K562 (cell line): ENCODE data around the gene PLEKHN1. TPM values are rescaled to one million over a fixed set of nuclear protein-coding genes. Genes with fewer than 3 reads are reported as not detected.

Source experiments
- BMI1 ChIP-seq: fragments of 150-350 bp; IDR thresholded peaks from 2 replicates; pipeline ENCODE4 v1.6.1; 2014; ENCODE audit warnings: low read length
- CBFA2T2 ChIP-seq: fragments of 450-650 bp; conservative IDR thresholded peaks from 2 replicates; pipeline ENCODE4 v1.6.1; 2017; ENCODE audit warnings: mild to moderate bottlenecking
- CBX3 ChIP-seq, 2 experiments: IDR thresholded peaks; 1 replicate in 1 of 2; 2 replicates in 1 of 2; pipeline ENCODE4 v1.6.1; 2012; ENCODE audit warnings: inconsistent platforms in 2 of 2, low read length in 2 of 2, borderline replicate concordance in 1 of 2, control low read depth in 1 of 2
- ELK3 ChIP-seq: fragments of 450-650 bp; formaldehyde crosslinking; IDR thresholded peaks from 2 replicates; pipeline ENCODE4 v1.4.0; 2020; ENCODE audit warnings: mild to moderate bottlenecking
- FOXK2 ChIP-seq, 2 experiments: fragments of 450-650 bp; IDR thresholded peaks in 1 of 2; conservative IDR thresholded peaks in 1 of 2; 2 replicates each; pipeline ENCODE4 v1.6.1; 2016; ENCODE audit warnings: low read depth in 2 of 2, mild to moderate bottlenecking in 1 of 2
- GTF2B ChIP-seq: IDR thresholded peaks from 2 replicates; pipeline ENCODE4 v1.6.1; 2011; ENCODE audit not compliant: insufficient read length; ENCODE audit errors: extremely low read depth
- HSF4 ChIP-seq: fragments of 250-450 bp; sonication (Bioruptor Pico); IDR thresholded peaks from 2 replicates; pipeline ENCODE4 v2.1.2; 2022; ENCODE audit warnings: mild to moderate bottlenecking, moderate library complexity, borderline replicate concordance
- ILK ChIP-seq: fragments of 450-650 bp; IDR thresholded peaks from 2 replicates; pipeline ENCODE4 v1.6.1; 2016; ENCODE audit warnings: missing genetic modification characterization, low read depth, mild to moderate bottlenecking, missing compliant biosample characterization, moderate library complexity, borderline replicate concordance
- KAT7 ChIP-seq: sonication (generic); formaldehyde crosslinking; IDR thresholded peaks from 2 replicates; pipeline ENCODE4 v1.8.0; 2022; ENCODE audit warnings: missing genetic modification reagents, mild to moderate bottlenecking, borderline replicate concordance
- RERE ChIP-seq: sonication (generic); formaldehyde crosslinking; IDR thresholded peaks from 2 replicates; pipeline ENCODE4 v1.8.0; 2023; ENCODE audit warnings: missing genetic modification reagents, mild to moderate bottlenecking, borderline replicate concordance
- SAP30 ChIP-seq: fragments of 200-600 bp; sonication (generic); IDR thresholded peaks from 2 replicates; pipeline ENCODE4 v1.6.1; 2012; ENCODE audit warnings: borderline replicate concordance, low read depth, mild to moderate bottlenecking, moderate library complexity, low read length, control low read depth, inconsistent platforms; ENCODE audit not compliant: insufficient read depth, poor library complexity, severe bottlenecking
- SIN3B ChIP-seq: fragments of 450-650 bp; IDR thresholded peaks from 2 replicates; pipeline ENCODE4 v1.6.1; 2017; ENCODE audit warnings: low read depth, mild to moderate bottlenecking, moderate library complexity
- SRSF1 ChIP-seq: fragments of 200-400 bp; formaldehyde crosslinking; IDR thresholded peaks from 2 replicates; pipeline ENCODE4 v1.6.1; 2017; ENCODE audit warnings: mild to moderate bottlenecking, low read depth, low read length, moderate library complexity
- STAT5A ChIP-seq: IDR thresholded peaks from 2 replicates; pipeline ENCODE4 v1.6.1; 2012; ENCODE audit warnings: low read length, inconsistent platforms, borderline replicate concordance
- TBL1XR1 ChIP-seq, 2 experiments: IDR thresholded peaks; 2 replicates each; pipeline ENCODE4 v1.6.1; 2012; ENCODE audit warnings: improper control_type of control experiment in 2 of 2, low read length in 2 of 2, mild to moderate bottlenecking in 1 of 2
- TCF3 ChIP-seq: sonication (generic); formaldehyde crosslinking; IDR thresholded peaks from 2 replicates; pipeline ENCODE4 v1.4.0; 2020; ENCODE audit warnings: mild to moderate bottlenecking, missing genetic modification reagents
- TCF7L2 ChIP-seq: fragments of 150-350 bp; IDR thresholded peaks from 2 replicates; pipeline ENCODE4 v1.6.1; 2016; ENCODE audit warnings: low read depth, mild to moderate bottlenecking, low read length, moderate library complexity
- ZNF133 ChIP-seq: fragments of 250-450 bp; sonication (Bioruptor Pico); IDR thresholded peaks from 2 replicates; pipeline ENCODE4 v1.4.0; 2020; ENCODE audit warnings: mild to moderate bottlenecking
- ZSCAN32 ChIP-seq: fragments of 450-650 bp; formaldehyde crosslinking; IDR thresholded peaks from 2 replicates; pipeline ENCODE4 v1.4.0; 2020; ENCODE audit warnings: mild to moderate bottlenecking, moderate library complexity
- polyA plus RNA-seq, 8 experiments: library from polyadenylated mRNA; depleted of rRNA in 4 of 8; stranded (reverse) in 5 of 8; unstranded in 3 of 8; fragments of >200 nt; fragmentation: Nextera tagmentation in 2 of 8; fragmentation: Illumina TruSeq in 1 of 8; extraction: Ambion mirVana in 2 of 8; extraction: Trizol in 1 of 8; gene quantifications; 2 replicates each; pipeline versions ENCODE4 v1.2.1 to v1.2.3, GENCODE V29; 2011 to 2014; ENCODE audit warnings: inconsistent platforms in 1 of 8, missing spikeins in 1 of 8
- total RNA-seq, 7 experiments: library from RNA; depleted of rRNA in 6 of 7; stranded (reverse); fragments of >200 nt in 6 of 7; fragmentation: Illumina TruSeq in 2 of 7; extraction: Trizol in 2 of 7; gene quantifications; 2 replicates each; pipeline versions ENCODE4 v1.2.1 to v1.2.3, GENCODE V29; 2011 to 2021; ENCODE audit warnings: low replicate concordance in 1 of 7

PLEKHN1 gene
- total and polyA plus RNA-seq, 9 of the 15 experiments (the other 6 are each of a cell fraction or from before 2014, with no cell fraction given), result 0.07 to 1.5 (median 0.13) TPM; not detected in 2

- TF ChIP-seq ELK3 (CRISPR knock-in tag), result no peak
- no peak for TF ChIP-seq RERE (CRISPR knock-in tag)
- TF ChIP-seq ZSCAN32, result no peak
- peak; percentile 50; the same call in 1 of the 2 replicates for TF ChIP-seq KAT7 (CRISPR knock-in tag)
- TF ChIP-seq SAP30, result peak; percentile 78
- no peak for TF ChIP-seq ILK (tag)
- peak; percentile 20; the same call in 1 of the 2 replicates for TF ChIP-seq STAT5A
- no peak for TF ChIP-seq SIN3B
- TF ChIP-seq SRSF1, result no peak
- no peak for TF ChIP-seq CBFA2T2
- TF ChIP-seq TBL1XR1 (IDR thresholded peaks at IDR 0.05; ENCODE audit: low read length in 2 of 2), result no peak
- no peak for TF ChIP-seq GTF2B
- TF ChIP-seq BMI1, result no peak
- peak; percentile 85 to 89 for TF ChIP-seq FOXK2 (conservative IDR thresholded peaks at IDR 0.05 in 1 of 2, IDR thresholded peaks at IDR 0.05 in 1 of 2; ENCODE audit: low read depth in 2 of 2)
- TF ChIP-seq TCF7L2, result no peak
- TF ChIP-seq TCF3 (CRISPR knock-in tag), result peak; percentile 27; the same call in 1 of the 2 replicates
- no peak for TF ChIP-seq ZNF133
- peak in 1 of 2 experiments; percentile 59; a peak in 1 of 3 replicates for TF ChIP-seq CBX3 (IDR thresholded peaks at IDR 0.05; ENCODE audit: borderline replicate concordance in 1 of 2, low read length in 2 of 2)
- TF ChIP-seq HSF4 (CRISPR knock-in tag), result no peak
These were observed 47.0 kb downstream of the PLEKHN1 start, which contains the start of gene ISG15 (continued) for GRCh38 chr1:1013105-1013921.
